Right atrium auricular region (tissue), 2 donors: ENCODE data around the gene SLC26A1. TPM values are rescaled to one million over a fixed set of nuclear protein-coding genes. Genes with fewer than 3 reads are reported as not detected.

Experiments used
- DNase-seq: peaks from one replicate; pipeline ENCODE4 v3.0.0-alpha.2; 2019; ENCODE audit warnings: low spot score
- H3K27ac ChIP-seq, 2 donors: fragments of 200-600 bp; sonication (generic); 1 replicate in 1 of 2; 2 replicates in 1 of 2; pipeline ENCODE4 v1.5.1; 2016 to 2019
- H3K27me3 ChIP-seq, 2 donors: fragments of 200-600 bp; sonication (generic); one replicate each; pipeline versions ENCODE4 v1.5.1 to v1.6.0; 2017 to 2019
- H3K36me3 ChIP-seq: fragments of 200-600 bp; sonication (generic); one replicate; pipeline ENCODE4 v1.5.1; 2016
- H3K4me1 ChIP-seq, 2 donors: fragments of 200-600 bp; sonication (generic); one replicate each; pipeline versions ENCODE4 v1.5.1 to v1.6.0; 2017 to 2019
- H3K4me3 ChIP-seq, 2 donors: fragments of 200-600 bp; sonication (generic); 1 replicate in 1 of 2; 2 replicates in 1 of 2; pipeline ENCODE4 v1.5.1; 2017 to 2019; ENCODE audit warnings: mild to moderate bottlenecking in 1 of 2, moderate library complexity in 1 of 2
- H3K9me3 ChIP-seq, 2 donors: fragments of 200-600 bp; sonication (generic); one replicate each; pipeline ENCODE4 v1.5.1; 2019
- total RNA-seq, 2 donors: library from RNA; depleted of rRNA; stranded (reverse); fragments of >200 nt; gene quantifications; one replicate each; pipeline ENCODE4 v1.1.0, GENCODE V29; 2016
- TF ChIP-seq, protein P1 (sequence below), 2 donors: fragments of 200-600 bp; sonication (generic); IDR thresholded peaks; one replicate each; pipeline ENCODE4 v1.5.1; 2019; ENCODE audit warnings: antibody characterized with exemption in 2 of 2

The SLC26A1 gene
- total RNA-seq, 2 donors from 2014 or later = not detected

DNA sequence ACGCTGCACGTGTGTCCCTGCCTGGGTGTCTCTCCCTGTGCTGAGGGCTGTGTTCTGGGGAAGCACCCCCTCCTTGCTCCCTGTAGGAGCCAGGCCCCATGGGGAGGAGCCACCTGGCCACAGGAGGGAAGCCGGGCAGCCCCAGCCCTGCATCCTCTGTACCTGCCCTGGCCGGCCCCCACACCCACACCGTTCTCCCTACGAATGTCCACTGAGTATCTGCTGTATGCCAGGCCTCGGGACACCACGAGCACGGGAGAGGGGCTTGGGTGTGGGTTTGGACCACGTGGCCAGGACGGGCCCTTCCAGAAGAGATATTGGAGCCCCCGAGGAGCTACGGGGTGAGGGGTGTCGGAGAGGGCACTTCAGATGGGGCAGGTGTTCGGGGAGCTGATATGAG, 24.5 kb upstream of the SLC26A1 start:
- no peaks in the 10 kb centered on the region for H3K36me3 ChIP-seq
- H3K27me3 ChIP-seq = no peaks in the 10 kb centered on the region
- no peak overlapping the region for H3K27ac ChIP-seq
- no peak overlapping the region for H3K4me3 ChIP-seq
- no peak for DNase-seq
- TF ChIP-seq, protein P1, sequence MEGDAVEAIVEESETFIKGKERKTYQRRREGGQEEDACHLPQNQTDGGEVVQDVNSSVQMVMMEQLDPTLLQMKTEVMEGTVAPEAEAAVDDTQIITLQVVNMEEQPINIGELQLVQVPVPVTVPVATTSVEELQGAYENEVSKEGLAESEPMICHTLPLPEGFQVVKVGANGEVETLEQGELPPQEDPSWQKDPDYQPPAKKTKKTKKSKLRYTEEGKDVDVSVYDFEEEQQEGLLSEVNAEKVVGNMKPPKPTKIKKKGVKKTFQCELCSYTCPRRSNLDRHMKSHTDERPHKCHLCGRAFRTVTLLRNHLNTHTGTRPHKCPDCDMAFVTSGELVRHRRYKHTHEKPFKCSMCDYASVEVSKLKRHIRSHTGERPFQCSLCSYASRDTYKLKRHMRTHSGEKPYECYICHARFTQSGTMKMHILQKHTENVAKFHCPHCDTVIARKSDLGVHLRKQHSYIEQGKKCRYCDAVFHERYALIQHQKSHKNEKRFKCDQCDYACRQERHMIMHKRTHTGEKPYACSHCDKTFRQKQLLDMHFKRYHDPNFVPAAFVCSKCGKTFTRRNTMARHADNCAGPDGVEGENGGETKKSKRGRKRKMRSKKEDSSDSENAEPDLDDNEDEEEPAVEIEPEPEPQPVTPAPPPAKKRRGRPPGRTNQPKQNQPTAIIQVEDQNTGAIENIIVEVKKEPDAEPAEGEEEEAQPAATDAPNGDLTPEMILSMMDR (IDR thresholded peaks at IDR 0.05) = no peak
- H3K4me1 ChIP-seq = peaks cover 0 to 2% of the 10 kb centered on the region in 2 donors
- H3K9me3 ChIP-seq = no peaks in the 10 kb centered on the region

DNA sequence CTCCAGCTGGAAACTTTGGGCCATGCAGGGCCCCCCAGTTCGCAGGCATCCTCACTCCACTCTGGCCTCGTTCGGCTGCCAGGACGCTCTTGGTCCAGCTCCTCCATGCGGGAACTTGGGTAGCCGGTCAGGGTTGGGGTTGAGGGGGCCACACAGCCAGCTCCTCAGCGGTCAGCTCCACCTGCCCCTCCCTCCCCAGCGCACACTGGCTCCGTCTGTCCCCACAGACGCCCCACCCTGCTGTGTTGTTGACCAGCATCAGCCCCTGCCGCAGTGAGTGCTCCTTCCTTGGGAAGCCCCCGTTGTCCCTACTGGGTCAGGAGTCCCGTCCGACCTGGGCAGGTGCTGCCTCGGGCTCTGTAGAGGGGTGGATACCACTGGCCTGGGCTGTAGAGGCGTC, 24.0 kb upstream of the SLC26A1 start:
- TF ChIP-seq, protein P1 (IDR thresholded peaks at IDR 0.05) = no peak
- no peaks in the 10 kb centered on the region for H3K9me3 ChIP-seq
- H3K4me3 ChIP-seq = no peak overlapping the region
- no peak overlapping the region for H3K27ac ChIP-seq
- DNase-seq = no peak
- H3K36me3 ChIP-seq = no peaks in the 10 kb centered on the region
- H3K4me1 ChIP-seq = peaks cover 0 to 7% of the 10 kb centered on the region in 2 donors
- no peaks in the 10 kb centered on the region for H3K27me3 ChIP-seq

DNA sequence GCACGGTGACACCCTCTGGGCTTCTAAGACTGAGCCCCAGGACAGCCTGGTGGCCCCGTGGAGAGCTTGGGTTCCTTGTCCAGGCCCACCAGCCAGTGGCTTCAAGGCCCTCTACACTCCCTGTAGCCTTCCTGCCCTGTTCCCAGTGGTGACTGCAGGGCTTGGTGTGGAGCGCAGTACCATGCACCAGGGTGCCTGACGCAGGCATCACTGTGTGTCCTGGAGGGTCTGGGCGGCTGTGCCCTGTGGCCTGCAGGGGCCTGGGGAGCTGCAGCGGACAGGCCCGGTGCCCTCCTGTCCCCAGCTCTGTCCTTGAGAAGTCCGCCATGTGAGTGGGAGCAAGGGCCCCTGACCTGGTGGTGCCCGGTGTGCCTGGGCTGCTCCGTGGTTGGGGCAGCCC, 22.5 kb upstream of the SLC26A1 start:
- DNase-seq = no peak
- Histone ChIP-seq H3K4me1 (peaks cover 0 to 14% of the 10 kb centered on the region in 2 donors), H3K4me3 (no peak overlapping the region), H3K27ac (no peak overlapping the region), H3K36me3 (no peaks in the 10 kb centered on the region), H3K27me3 (no peaks in the 10 kb centered on the region), H3K9me3 (no peaks in the 10 kb centered on the region)
- TF ChIP-seq, protein P1 (IDR thresholded peaks at IDR 0.05) = no peak

DNA sequence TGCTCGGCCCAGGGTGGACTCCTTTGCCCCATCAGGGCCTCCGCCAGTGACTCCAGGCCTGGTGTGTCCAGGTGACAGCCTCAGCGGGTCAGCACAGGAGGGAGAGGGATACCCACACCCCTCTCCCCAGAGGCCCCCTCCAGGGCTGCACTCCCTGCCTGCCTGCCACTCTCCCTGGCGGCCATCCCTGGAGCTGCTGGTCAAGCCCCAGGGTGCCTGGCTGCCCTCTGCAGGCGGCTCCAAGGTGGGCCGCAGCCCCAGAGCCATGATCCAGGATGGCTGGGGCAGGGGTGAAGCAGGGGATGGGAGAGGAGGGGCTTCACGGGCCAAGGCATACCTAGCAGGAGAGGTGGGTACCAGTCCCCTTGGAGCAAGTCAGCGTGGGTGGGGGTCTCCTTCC, 22.0 kb upstream of the SLC26A1 start:
- no peak for DNase-seq
- Histone ChIP-seq H3K36me3 (no peaks in the 10 kb centered on the region), H3K4me3 (no peak overlapping the region), H3K4me1 (peaks cover 0 to 20% of the 10 kb centered on the region in 2 donors), H3K9me3 (no peaks in the 10 kb centered on the region), H3K27ac (no peak overlapping the region), H3K27me3 (no peaks in the 10 kb centered on the region)
- TF ChIP-seq, protein P1 (IDR thresholded peaks at IDR 0.05) = no peak

DNA sequence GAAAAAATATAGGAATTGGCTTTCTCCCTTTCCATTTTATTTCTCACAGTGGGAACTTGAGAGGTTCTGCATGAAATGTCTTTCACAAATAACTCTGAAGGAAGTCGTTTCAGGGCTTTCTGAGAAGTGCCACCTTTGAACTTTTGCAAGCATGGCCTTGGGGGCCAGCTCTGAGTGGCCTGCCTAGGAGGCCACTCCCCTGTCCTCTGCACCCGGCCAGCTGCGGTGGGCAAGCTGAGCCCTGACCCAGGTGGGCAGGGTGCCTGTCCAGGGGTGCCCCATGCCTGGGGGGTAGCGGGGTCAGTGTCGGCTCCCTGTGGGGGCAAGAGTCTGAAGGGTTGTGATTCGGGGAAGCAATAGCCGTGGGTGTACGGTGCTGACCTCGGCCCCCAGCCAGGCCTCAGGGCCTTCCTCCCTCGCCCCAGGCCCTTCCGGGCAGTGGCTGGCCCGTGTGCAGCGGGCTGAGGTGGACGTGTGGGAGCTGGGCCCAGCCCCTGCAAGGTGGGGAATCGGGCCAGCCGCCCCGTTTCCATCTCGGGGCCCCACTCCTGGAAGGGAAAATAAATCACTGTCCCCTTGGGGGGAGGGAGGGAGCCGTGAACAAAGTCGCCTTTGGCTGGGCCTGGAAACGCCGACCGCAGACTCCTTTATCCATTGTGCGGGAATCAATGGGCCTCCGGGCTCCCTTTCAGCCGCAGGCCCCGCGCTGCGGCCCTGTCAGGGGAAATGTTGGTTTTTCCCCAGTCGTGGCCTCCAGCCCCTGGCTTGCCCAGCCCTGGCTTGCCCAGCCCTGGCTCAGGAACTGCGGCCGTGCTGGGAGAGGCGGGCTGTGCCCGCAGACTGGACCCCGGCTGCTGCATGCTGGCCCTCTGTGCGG, 21.3 kb upstream of the SLC26A1 start:
- Histone ChIP-seq H3K36me3 (no peaks in the 10 kb centered on the region), H3K27ac (no peak overlapping the region), H3K9me3 (no peaks in the 10 kb centered on the region), H3K27me3 (no peaks in the 10 kb centered on the region), H3K4me1 (peaks cover 0 to 23% of the 10 kb centered on the region in 2 donors), H3K4me3 (no peak overlapping the region)
- no peak for DNase-seq
- TF ChIP-seq, protein P1 (IDR thresholded peaks at IDR 0.05) = no peak
